HTERT RPE-1 (cell line): ENCODE data around the gene RAD51AP1.
"Not testable (repeated sequence)": the region's sequence is repeated elsewhere in the genome, so short reads cannot be mapped to it uniquely, and the experiment has no call there.

Experiments
- in situ Hi-C: fragments of 300-500 bp; cut with MboI; formaldehyde crosslinking; loops from 4 replicates; pipeline ENCODE4 v1.14.3; 2020; ENCODE audit warnings: low sequenced_read_pairs

Gene RAD51AP1, protein sequence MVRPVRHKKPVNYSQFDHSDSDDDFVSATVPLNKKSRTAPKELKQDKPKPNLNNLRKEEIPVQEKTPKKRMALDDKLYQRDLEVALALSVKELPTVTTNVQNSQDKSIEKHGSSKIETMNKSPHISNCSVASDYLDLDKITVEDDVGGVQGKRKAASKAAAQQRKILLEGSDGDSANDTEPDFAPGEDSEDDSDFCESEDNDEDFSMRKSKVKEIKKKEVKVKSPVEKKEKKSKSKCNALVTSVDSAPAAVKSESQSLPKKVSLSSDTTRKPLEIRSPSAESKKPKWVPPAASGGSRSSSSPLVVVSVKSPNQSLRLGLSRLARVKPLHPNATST

DNA sequence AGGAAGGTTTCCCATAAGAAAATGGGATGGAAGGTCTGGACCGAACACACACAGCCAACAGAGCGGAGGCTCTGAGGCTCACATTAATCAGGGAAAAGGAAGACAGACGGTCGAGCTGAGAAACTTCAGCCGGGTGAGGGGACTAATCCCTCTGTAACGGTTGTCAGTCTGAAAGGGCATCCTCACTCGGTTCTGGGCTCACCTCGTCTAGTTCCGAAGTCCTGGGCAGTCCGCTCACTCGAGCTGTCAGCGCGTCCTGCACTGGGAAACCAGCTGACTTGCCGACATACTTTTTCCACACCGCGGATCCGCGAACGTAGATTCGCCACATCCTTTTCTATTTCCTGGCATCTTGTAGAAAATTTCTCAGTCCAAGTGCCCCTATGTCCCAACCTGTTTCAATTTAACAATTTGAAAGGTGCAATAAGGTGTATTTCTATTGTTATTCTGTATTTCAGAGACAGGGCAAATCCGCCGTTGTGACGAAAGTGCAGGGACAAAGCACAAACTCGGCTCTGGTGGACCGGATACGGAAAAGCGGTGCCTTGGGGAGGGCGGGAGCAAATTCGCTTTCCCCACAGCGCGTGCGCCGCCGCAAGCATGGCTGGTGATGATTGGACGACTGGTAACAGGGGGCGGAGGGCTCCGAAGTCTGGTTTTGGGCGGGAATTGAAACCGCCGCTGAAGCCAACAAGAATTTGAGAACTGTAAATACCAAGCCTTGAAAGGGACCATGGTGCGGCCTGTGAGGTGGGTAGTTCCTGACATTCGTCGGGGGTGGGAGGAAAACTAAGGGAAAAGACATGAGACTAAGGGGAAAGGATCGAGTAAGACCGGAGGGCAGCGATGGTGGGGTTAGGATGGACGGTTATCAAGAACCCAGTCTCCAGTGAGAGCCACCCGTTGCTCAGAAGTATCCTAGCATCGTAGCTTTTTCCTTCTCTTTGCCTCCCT lies at the start of gene RAD51AP1:
TSS of gene RAD51AP1 (plus strand) at position 684 of the 954 bp plus-strand sequence. CDS start at position 734, 50 bp downstream.
- in situ Hi-C loops = no loop called here

DNA sequence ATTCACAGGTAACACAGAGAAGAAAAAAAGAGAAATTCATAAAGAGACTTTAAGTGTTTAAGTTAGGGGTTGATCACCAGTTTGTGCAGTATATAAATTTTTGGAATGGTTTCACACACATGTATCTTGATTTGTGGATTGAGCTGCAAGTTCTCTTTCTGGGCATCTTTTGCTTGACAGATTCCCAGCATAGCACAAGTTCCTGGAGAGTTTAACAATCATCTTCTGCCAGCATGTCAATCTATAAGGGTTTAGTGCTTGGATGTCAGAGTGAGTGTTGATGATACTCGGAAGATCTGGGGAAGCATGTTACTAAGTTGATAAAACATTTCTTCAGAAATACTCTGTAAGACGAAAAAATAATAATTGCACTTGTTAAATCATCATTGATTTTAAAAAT lies 49.1 kb upstream of the RAD51AP1 start:
- in situ Hi-C loops = no loop called here

GRCh38 chr12:4490973-4491372 lies 47.7 kb upstream of the RAD51AP1 start:
- in situ Hi-C loops = no loop called here

GRCh38 chr12:4496145-4496838 lies 42.4 kb upstream of the RAD51AP1 start:
- in situ Hi-C loops = no loop called here

GRCh38 chr12:4499186-4499585 lies 39.5 kb upstream of the RAD51AP1 start:
- in situ Hi-C loops = no loop called here

DNA sequence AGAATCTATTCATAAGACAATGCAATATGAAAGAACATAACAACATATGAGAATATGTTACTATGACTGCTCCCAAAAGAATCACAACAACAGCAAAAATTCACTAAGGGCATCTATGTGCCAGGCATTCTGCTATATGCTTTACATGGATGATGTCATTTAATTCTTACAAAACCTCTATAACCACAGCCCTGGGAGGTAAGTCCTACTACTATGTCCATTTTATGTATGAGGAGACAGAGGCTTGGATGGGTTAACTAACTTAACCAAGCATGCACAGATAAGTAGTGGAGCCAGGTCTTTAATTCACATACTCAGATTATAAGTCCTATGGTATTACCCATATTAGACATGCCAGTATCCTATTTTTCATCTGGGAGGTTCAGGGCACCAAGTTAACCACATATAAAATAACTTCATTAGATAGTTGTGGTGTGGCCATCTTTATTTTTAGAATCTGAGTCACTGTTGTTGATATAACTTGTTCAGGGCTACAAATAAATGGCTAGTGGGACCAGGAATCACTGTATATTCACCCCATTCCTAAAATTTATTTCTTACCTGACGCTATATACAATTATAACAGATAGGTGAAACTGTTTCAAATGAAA lies 33.2 kb upstream of the RAD51AP1 start:
- in situ Hi-C loops = no loop called here

GRCh38 chr12:4506430-4506829 lies 32.3 kb upstream of the RAD51AP1 start:
- in situ Hi-C loops = no loop called here

- in situ Hi-C loops = no loop called here
Observed at GRCh38 chr12:4506870-4507269, 31.8 kb upstream of the RAD51AP1 start.

GRCh38 chr12:4508503-4508902 lies 30.2 kb upstream of the RAD51AP1 start:
- in situ Hi-C loops = not testable (repeated sequence)

DNA sequence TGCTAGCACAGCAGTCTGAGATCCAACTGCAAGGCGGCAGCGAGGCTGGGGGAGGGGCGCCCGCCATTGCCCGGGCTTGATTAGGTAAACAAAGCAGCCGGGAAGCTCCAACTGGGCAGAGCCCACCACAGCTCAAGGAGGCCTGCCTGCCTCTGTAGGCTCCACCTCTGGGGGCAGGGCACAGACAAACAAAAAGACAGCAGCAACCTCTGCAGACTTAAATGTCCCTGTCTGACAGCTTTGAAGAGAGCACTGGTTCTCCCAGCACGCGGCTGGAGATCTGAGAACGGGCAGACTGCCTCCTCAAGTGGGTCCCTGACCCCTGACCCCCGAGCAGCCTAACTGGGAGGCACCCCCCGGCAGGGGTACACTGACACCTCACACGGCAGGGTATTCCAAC lies 29.4 kb upstream of the RAD51AP1 start:
- in situ Hi-C loops = not testable (repeated sequence)

DNA sequence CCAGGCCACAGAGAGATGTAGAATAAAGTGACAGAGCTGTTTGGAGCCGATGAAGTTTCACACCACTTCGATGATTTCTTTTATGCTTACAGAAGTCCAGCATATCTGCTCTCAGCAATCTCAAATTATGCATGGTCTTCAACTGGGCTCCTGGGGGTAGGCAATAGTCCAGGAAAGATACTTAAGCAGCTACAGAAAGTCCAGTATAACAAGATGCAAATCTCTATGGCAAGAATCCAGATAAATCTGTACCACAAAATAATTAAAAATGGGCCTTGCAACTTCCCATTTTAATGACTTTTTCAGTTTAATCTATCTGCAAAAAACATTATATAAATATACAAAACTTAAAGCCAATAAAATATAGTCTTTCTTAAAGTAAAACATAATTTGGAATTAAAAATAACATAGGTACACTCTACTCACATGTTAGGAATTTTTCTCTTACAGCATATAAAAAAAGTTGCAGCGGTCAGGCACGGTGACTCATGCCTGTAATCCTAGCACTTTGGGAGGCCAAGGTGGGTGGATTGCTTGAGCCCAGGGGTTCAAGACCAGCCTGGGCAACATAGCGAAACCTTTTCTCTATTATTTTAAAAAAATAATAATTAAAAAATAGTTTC lies 20.5 kb upstream of the RAD51AP1 start:
- in situ Hi-C loops = no loop called here

- in situ Hi-C loops = not testable (repeated sequence)
Observed at GRCh38 chr12:4523443-4523842, 15.2 kb upstream of the RAD51AP1 start.

DNA sequence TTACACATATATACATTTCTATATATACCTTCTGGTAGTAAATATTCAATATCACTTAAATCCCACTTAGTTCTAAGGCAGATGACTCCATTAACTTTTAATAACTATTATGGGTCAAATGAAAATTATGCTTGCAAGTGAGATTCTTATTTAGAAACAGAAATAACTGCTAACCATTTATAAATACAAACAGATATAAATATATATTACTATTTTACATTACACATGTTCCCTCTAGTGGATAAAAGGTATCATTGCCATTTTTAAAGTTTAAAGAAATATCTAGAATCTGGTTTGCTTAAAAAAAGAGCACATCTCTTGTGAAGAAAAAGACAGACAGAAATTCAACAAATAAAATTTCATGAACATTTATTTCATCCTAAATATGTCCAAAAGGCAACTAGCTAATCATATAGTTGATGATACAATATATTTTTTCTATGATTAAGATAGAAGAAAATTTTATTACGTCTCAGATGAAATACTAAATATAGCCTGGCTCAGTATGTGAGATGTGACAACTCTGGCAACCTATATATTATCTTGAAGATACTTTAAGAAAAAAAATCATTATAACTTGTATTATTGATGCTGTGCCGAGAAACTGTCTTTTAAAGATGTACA lies 11.7 kb upstream of the RAD51AP1 start:
- in situ Hi-C loops = no loop called here

DNA sequence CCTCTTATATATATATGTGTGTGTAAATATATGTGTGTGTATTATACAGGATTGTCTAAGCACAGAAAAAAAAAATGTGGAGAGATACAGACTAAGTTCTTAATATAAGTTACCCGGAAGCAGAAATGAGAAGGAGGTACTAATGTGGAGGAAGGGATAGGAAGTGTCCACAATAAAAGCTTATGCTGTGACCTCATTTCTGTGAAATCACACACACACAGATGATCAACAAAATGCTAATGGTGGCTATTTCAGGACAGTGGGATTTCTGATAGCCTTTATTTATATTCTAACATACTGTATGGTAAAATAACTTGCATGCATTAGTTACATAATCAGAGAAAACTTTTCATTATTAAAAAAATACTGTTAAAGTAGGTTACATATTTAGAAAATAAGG lies 8.5 kb upstream of the RAD51AP1 start:
- in situ Hi-C loops = no loop called here

DNA sequence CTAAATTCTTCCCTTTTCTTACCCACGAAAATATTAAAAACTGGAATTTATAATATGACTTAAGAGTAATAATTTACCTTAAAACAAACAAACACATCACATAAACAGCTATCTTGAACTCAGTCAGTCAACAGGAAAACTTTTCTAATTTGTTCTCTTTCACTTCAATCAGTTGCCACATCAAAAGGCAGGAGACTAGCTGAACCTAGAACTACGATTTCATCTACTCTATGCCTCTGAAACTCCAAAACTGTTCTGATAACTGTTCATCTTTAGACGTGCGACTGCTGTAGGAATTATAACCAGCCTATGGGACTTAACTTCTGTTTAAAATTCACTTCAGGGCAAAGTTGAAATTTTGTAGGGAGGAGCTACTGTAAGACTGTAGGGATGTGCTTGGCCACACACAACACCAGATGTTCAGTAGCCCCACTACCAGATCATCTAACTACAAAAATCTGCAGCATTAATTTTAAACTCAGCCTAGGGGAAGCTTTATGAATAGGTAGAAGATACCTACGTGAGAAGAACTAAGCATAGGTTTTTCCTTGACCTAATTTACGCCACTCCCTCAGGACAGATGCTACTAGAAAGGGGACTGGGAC lies 7.6 kb upstream of the RAD51AP1 start:
- in situ Hi-C loops = no loop called here

DNA sequence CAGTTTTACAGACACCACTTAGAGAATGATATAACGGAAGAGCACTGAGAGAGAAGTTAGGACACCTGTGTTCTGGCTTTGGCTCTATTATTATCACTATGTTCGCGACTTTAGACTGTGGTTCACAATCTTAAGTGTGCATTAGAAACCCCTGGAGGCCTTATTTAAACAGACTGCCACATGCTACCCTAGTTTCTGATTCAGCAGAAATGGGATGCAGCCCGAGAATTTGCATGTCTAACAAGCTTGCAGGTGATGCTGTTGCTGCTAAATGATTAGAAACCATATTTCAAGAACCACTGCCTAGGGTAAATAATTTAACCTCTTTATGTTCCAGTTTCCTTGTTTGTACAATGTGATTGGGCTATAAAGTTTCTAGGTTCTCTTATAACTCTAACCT lies 3.6 kb upstream of the RAD51AP1 start:
- in situ Hi-C loops = no loop called here

DNA sequence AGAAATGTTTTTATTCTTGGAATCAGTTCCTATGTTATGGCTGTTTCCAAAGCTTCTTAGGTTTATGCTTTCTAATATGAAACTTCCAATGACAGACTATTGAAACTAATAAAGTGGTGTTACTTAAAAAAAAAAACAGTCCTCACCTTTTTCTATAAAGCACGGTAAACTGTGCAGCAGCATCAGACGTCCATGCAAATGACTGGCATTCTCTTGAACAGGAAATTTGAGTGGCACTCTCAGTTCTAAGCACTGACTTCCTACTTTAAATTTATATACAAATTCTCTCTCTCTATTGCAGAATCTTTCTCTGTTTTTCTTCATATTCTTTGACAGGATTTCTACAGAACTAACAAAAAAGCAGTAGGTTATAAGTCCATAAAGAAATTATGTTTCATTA lies 2.8 kb upstream of the RAD51AP1 start:
- in situ Hi-C loops = no loop called here

DNA sequence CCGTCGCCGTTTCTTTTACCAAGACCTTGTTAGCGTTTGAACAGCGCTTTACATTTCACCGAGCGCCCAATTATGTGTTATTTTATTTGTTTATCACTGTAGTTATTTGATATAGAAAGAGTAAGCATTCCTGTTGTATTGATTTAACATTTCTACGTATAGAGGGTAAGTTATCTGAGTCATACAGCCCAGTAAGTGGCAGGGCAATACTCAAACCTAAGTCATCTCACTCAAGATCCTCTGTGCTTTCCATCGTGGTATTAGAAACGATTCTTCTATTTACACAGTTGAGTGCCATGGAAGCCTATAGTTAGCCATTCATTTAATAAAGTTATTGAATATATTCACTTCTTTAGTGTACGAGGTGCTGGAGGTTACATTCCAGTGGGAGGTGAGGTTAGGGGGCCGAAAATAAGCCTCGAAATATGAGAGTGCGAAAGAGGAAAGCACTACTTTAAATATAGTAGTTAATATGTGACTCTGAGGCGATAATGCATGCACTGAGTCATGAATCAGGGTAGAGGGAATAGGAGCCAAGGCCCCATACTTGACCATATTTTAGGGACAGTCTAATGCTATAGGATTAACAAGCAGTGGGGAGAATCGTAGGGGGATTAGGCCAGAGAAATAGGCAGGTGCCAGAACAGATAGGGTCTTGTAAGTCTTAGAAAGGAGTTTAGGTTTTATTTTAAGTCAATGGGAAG lies 629 bp downstream of the RAD51AP1 start:
- in situ Hi-C loops = no loop called here

DNA sequence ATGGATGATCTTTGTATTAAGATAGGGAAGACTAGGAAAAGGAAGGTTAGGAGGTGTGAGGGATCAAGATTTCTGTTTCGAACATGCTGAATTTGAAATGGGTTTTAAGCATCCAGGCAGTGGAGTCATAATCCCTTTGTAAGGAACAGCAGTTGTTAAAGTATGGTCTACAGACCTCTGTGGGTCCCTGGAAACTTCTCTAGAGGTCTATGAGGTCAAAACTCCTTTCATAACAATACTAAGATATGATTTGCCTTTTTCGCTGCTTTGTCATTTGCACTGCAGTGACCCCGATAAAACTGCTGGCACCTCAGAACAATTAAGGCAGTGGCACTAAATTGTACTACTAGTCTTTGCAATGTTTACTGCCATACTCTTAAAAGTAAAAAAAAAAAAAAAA lies 1.5 kb downstream of the RAD51AP1 start:
- in situ Hi-C loops = no loop called here
